ENCODE data around the gene ATP6AP2.

The ATP6AP2 gene

DNA sequence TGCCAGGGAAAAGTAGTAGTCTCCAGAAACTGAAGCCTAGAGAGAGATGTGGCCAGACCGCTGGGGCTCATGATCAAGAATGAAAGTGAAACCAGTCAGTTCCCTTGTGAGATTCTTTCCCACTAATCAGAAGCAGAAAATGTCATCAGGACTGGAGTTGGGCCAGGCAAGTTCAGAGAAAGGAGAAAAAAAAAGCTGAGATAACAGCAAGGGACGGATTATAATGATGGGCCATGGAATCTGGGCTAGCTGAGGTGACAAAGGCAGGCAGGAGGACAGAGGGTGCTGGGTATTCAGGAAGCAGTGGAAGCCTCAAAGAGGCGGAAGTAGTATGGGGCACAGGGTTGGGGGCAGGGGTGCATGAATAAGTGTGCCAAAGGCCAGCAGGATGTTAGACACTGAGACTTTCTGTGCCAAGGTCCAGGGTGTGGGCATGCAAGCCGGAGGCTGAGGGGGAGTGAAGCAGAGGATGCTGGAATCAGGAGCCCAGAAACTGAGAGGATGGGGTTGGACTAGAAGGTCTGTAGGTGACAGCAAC is 64.1 kb downstream of the ATP6AP2 start:
- peak; percentile 38 for DNase-seq (ENCODE audit: low spot score)

DNA sequence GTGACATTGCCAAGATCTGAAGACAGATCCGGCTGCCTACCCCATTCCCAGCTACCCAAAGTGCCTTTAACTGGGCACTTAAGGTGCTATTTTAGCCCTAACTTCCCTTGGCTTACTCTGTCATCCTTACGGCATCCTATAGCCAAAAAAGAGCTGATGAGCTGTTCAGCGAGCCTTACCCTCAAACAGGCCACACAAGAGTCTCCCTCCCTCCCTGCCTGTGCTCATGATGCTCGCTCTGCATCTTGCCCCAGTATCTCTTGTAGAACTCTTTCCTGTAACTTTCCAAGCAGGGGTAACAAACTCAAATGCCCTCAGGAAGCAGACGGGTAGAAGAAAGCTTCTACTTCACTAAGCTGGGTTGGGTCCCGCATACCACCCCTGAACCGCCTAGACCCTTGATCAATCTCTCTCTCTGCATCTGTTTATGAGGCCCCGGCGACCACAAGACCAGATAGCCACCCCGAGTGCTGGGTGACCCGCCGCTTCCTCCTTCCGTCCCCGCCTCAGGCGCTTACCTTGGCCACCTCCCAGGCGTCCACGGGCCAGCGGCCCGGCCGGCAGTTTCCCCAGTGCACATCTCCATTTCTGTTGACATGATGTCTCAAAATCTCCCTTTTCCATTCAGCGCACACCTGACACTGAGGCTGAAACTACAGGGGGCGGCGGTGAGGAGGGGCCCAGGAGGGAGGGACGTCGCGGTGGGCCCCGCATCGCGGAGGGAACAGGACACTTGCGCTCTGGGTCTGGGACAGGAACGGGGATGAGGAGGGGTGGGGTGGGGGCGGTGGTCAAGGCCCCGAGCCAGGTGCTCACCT is 65.9 kb downstream of the ATP6AP2 start:
- DNase-seq (ENCODE audit: low spot score), result peak; percentile 14

DNA sequence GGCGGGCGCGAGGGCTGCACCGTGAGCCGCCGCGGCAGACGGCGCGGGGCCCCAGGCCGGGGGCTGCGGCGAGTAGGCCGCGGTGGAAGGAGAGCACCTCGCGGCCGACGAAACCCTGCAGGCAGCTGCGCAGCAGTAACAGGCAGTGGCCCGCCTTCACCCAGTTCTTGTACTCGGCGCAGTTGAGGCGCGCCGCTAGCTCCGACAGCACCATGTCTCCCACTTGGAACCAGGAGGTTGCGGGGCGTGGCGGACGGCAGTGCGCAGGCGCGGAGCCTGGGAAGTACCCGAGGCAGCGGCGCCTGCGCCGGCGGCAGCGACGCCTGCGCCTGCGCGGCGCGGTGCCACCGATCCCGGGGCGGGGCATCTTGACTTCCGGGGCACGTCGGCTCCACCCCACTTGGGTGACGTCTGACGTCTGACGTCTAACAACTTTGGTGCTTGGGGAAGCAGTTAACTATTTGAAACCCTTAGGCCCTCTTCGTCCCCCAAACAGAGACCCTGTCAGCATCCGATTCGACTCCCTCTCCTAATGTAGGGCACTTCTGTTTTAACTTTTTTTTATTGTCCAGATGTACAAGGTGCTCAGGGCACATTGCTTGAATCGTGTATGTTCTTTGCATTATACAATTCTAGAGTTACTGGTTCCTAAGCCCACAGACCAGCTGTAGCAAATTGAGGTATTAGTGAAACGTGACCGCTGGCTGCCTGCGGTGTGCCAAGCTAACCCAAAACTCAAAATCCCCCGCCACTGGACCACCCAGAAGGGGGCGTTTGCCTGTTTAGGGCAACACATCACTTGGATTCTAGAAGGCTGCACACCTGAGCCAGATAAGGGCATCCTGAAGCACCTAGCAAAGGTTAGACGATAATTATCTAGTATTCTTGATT is 66.8 kb downstream of the ATP6AP2 start, which contains the start of gene CXorf38:
Gene CXorf38 (minus strand): TSS at position 255 of the 891 bp plus-strand sequence. CDS start 41 bp downstream, at position 214.
- peak; percentile 88 for DNase-seq (ENCODE audit: low spot score)

DNA sequence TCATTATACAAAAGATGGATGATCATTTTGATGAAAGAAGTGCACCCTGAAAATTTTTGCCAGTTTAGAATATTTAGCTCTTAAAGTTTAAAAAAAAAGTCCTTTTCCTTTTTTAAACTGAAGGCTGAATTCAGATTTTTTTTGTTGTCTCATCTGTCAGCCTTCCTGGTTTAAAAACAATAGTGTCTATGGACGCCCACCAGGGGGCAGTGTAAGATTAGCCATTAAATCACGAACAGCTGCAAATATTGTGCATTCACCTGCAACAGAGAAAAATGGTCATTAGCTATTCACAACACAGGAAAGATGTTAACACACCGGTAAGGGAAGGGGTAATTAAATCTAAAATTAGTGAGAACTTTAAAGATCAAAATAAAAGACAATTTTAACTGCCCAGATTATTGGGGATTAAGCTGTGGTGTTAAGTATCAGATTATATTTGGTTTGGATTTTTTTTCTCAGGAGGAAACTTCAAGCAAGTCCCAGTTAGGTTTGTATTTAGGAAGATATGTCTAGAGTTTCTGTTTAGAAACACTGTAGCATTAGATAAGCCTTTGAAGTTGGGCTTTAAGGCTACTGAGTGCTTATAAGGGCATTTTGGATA is 71.0 kb downstream of the ATP6AP2 start:
- peak; percentile 9 for DNase-seq (ENCODE audit: low spot score)

DNA sequence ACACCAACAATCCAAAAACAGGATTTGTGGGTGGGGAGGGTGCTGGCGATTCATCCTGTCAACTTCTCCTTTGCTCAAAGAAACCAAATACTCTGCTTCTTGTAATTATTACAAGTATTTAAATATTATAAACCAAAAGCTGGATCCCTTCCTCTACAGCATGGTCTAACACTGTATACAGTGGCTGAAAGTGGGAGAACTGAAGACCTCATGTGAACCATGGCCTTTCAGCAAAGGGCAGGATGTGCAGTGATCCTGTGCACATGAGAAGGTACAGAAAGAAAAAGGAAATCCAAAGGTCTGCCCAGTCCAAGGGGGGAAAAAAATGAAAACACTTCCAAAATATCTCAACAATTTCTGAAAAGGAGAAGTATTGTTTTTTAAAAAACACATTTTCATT is 71.9 kb downstream of the ATP6AP2 start:
- no peak for DNase-seq (ENCODE audit: low spot score)

DNA sequence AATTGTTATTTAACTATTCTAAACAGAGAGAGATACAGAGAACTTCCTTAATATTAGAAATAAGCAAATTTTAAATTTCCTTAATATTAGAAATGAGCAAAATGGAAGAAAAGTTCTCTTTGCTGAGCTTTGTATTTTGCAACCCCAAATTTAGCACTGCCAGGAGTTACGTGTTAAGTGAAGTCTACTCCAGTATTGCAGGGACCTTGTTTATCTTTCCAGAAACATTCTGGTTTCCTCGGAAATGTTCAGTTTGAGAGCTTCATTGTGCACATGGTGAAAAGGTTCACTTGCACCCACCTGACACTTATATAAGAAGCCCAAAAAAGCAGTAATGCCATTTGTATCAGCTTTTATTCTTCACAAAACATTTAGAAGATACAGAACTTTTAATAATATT is 72.8 kb downstream of the ATP6AP2 start:
- no peak for DNase-seq (ENCODE audit: low spot score)

All from germinal center (tissue), 1 donor.